ENCODE results near the gene NR4A3. TPM values are rescaled to one million over a fixed set of nuclear protein-coding genes. Genes with fewer than 3 reads are reported as not detected.

The NR4A3 gene
- total and polyA plus RNA-seq, 9 of the 15 experiments (the other 6 are each of a cell fraction or from before 2014, with no cell fraction given) = 0.04 to 0.07 TPM; not detected in 7

- no peak for TF ChIP-seq ZNF696 (CRISPR knock-in tag; conservative IDR thresholded peaks at IDR 0.05)
- no peak for TF ChIP-seq FOXK2 (conservative IDR thresholded peaks at IDR 0.05 in 1 of 2, IDR thresholded peaks at IDR 0.05 in 1 of 2; ENCODE audit: low read depth in 2 of 2)
- no peak for TF ChIP-seq ZNF347 (CRISPR knock-in tag; IDR thresholded peaks at IDR 0.05; ENCODE audit: low read depth)
- no peak for TF ChIP-seq ZNF140 (CRISPR knock-in tag; IDR thresholded peaks at IDR 0.05)
- TF ChIP-seq ZBTB1 (CRISPR knock-in tag; IDR thresholded peaks at IDR 0.05; ENCODE audit: borderline replicate concordance, low read depth) = no peak
- no peak for TF ChIP-seq ZNF217 (CRISPR knock-in tag; IDR thresholded peaks at IDR 0.05)
- no peak for TF ChIP-seq ZKSCAN1 (IDR thresholded peaks at IDR 0.05; ENCODE audit: low read depth, low read length)
- TF ChIP-seq FOXA3 (CRISPR knock-in tag; conservative IDR thresholded peaks at IDR 0.05 in 1 of 2, IDR thresholded peaks at IDR 0.05 in 1 of 2) = no peak
Measured at GRCh38 chr9:99811598-99812383, 9.9 kb upstream of the NR4A3 start (continued).

- FAIRE-seq = no peak
- H3K27me3 ChIP-seq (ENCODE audit: control insufficient read depth in 2 of 2, insufficient read depth in 2 of 2, low read length in 2 of 2) = no peaks in the 10 kb centered on the region
- H3K4me1 ChIP-seq (replicated peaks in 1 of 2; ENCODE audit: control insufficient read depth in 2 of 2, insufficient read depth in 2 of 2, low read length in 2 of 2) = peaks cover 5 to 7% of the 10 kb centered on the region in 2 experiments
- no peak overlapping the region for H3K9ac ChIP-seq (ENCODE audit: insufficient read depth in 1 of 2, low read depth in 2 of 2, low read length in 2 of 2)
- CTCF ChIA-PET (ENCODE audit: low intra/inter-chr PET ratio) = no interaction called here
- WGBS (ENCODE audit: insufficient coverage, low coverage, missing lambda C conversion rate) = 65% methylated on average over 8 of the region's 8 CpGs
- in situ Hi-C loops (cut with MboI) (loop anchor here (5.0 kb wide), 1 partner anchor 409 kb away; no protein-coding TSS in a partner anchor), intact Hi-C loops (cut with micrococcal nuclease) (loop anchor here (10.0 kb wide), 1 partner anchor 511 kb away; no protein-coding TSS in a partner anchor)
- no peak overlapping the region for H3K27ac ChIP-seq (ENCODE audit: extremely low read depth, low read depth, low read length)
- no peak for TF ChIP-seq ZNF79 (CRISPR knock-in tag; IDR thresholded peaks at IDR 0.05; ENCODE audit: low read depth)
- TF ChIP-seq SNIP1 (IDR thresholded peaks at IDR 0.05; ENCODE audit: low read depth) = no peak
- TF ChIP-seq, protein P1, sequence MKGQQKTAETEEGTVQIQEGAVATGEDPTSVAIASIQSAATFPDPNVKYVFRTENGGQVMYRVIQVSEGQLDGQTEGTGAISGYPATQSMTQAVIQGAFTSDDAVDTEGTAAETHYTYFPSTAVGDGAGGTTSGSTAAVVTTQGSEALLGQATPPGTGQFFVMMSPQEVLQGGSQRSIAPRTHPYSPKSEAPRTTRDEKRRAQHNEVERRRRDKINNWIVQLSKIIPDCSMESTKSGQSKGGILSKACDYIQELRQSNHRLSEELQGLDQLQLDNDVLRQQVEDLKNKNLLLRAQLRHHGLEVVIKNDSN (CRISPR knock-in tag; IDR thresholded peaks at IDR 0.05) = no peak
- TF ChIP-seq, protein P2, sequence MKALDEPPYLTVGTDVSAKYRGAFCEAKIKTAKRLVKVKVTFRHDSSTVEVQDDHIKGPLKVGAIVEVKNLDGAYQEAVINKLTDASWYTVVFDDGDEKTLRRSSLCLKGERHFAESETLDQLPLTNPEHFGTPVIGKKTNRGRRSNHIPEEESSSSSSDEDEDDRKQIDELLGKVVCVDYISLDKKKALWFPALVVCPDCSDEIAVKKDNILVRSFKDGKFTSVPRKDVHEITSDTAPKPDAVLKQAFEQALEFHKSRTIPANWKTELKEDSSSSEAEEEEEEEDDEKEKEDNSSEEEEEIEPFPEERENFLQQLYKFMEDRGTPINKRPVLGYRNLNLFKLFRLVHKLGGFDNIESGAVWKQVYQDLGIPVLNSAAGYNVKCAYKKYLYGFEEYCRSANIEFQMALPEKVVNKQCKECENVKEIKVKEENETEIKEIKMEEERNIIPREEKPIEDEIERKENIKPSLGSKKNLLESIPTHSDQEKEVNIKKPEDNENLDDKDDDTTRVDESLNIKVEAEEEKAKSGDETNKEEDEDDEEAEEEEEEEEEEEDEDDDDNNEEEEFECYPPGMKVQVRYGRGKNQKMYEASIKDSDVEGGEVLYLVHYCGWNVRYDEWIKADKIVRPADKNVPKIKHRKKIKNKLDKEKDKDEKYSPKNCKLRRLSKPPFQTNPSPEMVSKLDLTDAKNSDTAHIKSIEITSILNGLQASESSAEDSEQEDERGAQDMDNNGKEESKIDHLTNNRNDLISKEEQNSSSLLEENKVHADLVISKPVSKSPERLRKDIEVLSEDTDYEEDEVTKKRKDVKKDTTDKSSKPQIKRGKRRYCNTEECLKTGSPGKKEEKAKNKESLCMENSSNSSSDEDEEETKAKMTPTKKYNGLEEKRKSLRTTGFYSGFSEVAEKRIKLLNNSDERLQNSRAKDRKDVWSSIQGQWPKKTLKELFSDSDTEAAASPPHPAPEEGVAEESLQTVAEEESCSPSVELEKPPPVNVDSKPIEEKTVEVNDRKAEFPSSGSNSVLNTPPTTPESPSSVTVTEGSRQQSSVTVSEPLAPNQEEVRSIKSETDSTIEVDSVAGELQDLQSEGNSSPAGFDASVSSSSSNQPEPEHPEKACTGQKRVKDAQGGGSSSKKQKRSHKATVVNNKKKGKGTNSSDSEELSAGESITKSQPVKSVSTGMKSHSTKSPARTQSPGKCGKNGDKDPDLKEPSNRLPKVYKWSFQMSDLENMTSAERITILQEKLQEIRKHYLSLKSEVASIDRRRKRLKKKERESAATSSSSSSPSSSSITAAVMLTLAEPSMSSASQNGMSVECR (CRISPR knock-in tag; IDR thresholded peaks at IDR 0.05) = no peak
- H3K36me3 ChIP-seq (ENCODE audit: control insufficient read depth, insufficient read depth, low read length) = no peaks in the 10 kb centered on the region
- DNase-seq (ENCODE audit: extremely low read depth in 1 of 4, low spot score in 3 of 4) = no peak
- H3K9me1 ChIP-seq (ENCODE audit: control insufficient read depth, insufficient read depth, low read length) = no peaks in the 10 kb centered on the region
- H2AFZ ChIP-seq (ENCODE audit: low read depth, low read length) = no peak overlapping the region
- H3K4me2 ChIP-seq (ENCODE audit: insufficient read depth, low read length) = no peak overlapping the region
- H4K20me1 ChIP-seq (replicated peaks; ENCODE audit: control insufficient read depth, insufficient read depth, low read length) = no peaks in the 10 kb centered on the region
- BruUV-seq (replicated peaks) = no TSS peak
- H3K9me3 ChIP-seq (replicated peaks; ENCODE audit: control insufficient read depth, insufficient read depth, low read depth, low read length) = no peaks in the 10 kb centered on the region
- peaks cover 10% of the 10 kb centered on the region; the same call in 1 of the 3 replicates for H3K79me2 ChIP-seq (ENCODE audit: control insufficient read depth, insufficient read depth, low read length)
- H3K4me3 ChIP-seq = no peak overlapping the region
- ATAC-seq = no peak
- POLR2A ChIA-PET = no interaction called here
Measured at GRCh38 chr9:99813739-99814138, 7.9 kb upstream of the NR4A3 start.
